Activated CD4-positive, alpha-beta T cell treated with anti-CD3 and anti-CD28 coated beads, Interleukin-10, Interleukin-2, amounts not matched to agents 100 ng/mL and 50 ng/mL, durations not matched to agents 16 hours and 8 hours (primary cell): ENCODE measurements around the gene WDR35.

Experiments
- DNase-seq: peaks from one replicate; pipeline ENCODE4 v3.0.0-alpha.2; 2020

Gene WDR35

DNA sequence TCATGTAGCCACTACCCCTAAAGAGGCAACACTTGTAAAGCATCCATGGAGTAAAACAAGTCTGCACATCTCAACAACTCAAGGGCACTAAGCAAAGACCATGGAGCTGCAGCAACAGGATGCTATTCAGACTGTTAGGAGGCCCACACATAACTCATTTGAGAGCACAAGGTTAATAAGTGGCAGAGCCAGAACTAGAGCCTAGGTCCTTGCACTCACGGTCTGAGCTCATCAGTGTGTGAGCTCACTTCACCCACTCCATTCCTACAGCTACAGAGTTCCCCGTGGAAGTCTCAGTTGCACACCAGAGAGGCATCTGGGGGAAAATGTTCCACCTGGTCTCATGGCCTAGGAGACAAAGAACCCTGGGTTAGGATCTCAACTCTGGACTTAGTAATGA lies 123.1 kb downstream of the WDR35 start:
- no peak for DNase-seq

DNA sequence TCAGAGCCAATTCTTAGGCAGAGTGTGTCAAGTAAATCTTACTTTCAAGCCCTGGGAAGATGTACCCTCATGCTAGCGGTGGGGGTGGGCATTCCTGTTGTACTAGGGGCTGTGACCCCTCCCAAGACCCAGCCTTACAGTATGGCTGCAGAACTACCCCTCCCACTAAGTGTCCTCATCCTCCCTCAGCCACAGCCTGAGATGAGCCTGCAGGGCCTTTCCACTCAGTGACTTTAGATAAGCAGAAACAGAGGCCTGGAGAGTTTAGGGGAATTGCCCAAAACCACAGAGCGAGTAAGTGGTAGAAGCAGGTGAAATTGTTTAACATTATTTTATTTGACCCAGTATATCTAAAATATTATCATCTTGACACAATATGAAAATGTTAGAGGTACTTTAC lies 124.8 kb downstream of the WDR35 start:
- DNase-seq = no peak

DNA sequence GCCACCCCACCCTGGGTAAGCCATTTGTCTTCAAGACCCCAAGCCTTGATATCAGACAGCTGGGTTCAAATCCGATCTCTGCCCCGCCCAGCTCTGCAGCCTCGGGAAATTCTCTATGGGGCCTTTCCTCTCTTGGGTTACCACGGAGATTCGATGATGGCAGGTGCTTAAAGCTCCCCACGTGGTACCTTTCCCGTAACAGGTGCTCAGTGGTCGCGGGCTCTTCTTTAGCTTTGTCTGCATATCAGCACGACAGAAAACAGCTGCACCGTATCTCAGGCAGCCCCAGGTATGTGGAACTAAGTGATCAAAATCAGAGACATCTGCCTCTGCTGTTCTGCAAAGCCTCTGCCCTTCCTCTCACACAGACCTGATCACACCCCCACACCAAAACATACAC lies 125.5 kb downstream of the WDR35 start:
- DNase-seq = no peak

DNA sequence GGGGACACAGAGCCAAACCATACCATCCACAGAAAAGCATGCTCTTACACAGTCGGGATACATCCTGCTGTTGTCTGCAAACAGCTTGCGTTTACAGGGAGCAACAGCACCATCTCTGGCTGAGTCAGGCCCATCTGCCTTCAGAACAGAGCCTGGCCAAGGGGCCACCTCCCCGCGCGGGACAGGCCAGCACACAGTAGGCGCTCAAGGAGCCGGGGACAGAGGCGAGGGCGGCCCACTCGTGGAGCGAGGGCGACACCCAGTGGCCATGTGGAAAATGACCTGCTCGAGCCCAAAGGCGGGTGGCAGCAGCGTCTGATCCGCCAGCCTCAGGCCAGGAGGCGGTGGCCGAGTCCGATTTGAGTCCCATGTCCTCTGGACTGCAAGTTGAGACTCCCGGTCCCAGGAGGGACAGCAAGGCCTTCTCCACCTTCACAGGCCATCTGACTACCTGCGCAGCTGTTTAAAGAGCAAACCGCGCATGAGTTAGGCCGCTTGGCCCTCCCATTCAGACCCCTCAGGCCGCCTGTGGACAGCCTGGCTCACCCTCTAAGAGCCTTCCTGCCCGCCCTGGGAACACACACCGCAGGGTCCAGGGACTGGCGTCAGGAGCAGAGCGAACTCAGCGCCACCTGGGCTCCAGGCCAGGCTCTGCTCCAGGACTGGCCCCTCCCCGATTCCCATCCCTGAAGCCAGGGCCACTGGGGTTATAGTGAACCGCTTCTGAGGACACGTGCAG lies 126.4 kb downstream of the WDR35 start:
- DNase-seq = peak; percentile 71

DNA sequence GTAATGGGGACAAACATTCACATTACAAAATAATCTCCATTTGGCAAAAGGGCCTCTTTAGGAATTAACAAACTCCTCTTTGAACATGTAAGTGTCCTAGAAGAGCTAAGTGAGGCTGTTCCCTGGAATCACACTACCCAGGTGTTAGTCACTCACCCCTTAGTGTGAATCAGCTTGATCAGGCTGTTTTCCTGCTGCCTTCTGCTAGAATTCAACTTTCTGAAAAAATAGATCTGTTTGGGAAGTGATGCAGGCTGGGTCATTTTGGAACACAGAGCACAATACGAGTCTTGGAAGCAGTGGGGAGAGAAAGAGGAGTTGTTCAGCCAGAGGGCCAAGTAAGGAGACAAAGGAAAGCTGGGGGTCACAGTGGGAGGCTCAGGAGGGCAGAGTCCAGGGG lies 128.1 kb downstream of the WDR35 start:
- no peak for DNase-seq
